Aorta (tissue), 5 donors: Measurements from ENCODE around the gene SH3BGRL3. TPM values are rescaled to one million over a fixed set of nuclear protein-coding genes. Genes with fewer than 3 reads are reported as not detected.
"Not testable (repeated sequence)": the region's sequence is repeated elsewhere in the genome, so short reads cannot be mapped to it uniquely, and the experiment has no call there.

Experiments used
- ATAC-seq: fragments of 200-7000 bp; cut with Tn5 transposase; one replicate; pipeline ENCODE4 v1.9.1; 2022; ENCODE audit warnings: moderate library complexity; ENCODE audit not compliant: low FRiP score
- DNase-seq, 2 donors: peaks; one replicate each; pipeline ENCODE4 v3.0.0-alpha.2; 2020
- H3K27ac ChIP-seq, 2 donors: one replicate each; pipeline ENCODE4 v1.5.1; 2013; ENCODE audit warnings: low read length in 2 of 2, mild to moderate bottlenecking in 2 of 2, moderate library complexity in 2 of 2, control low read depth in 1 of 2, inconsistent platforms in 1 of 2, low read depth in 1 of 2
- H3K27me3 ChIP-seq, 2 donors: one replicate each; pipeline ENCODE4 v1.6.1; 2013; ENCODE audit warnings: control low read depth in 1 of 2, low read length in 1 of 2, mild to moderate bottlenecking in 1 of 2, moderate library complexity in 1 of 2; ENCODE audit not compliant: insufficient read depth in 2 of 2, control insufficient read depth in 1 of 2
- H3K36me3 ChIP-seq, 2 donors: one replicate each; pipeline ENCODE4 v1.6.1; 2013; ENCODE audit warnings: control low read depth in 1 of 2, low read length in 1 of 2, mild to moderate bottlenecking in 1 of 2; ENCODE audit not compliant: insufficient read depth in 2 of 2, control insufficient read depth in 1 of 2
- H3K4me1 ChIP-seq, 2 donors: one replicate each; pipeline ENCODE4 v1.6.1; 2013; ENCODE audit warnings: low read length in 2 of 2, control low read depth in 1 of 2, mild to moderate bottlenecking in 1 of 2, moderate library complexity in 1 of 2; ENCODE audit not compliant: insufficient read depth in 2 of 2, control insufficient read depth in 1 of 2
- H3K4me3 ChIP-seq, 2 donors: one replicate each; pipeline ENCODE4 v1.5.1; 2013; ENCODE audit warnings: low read length in 2 of 2, control low read depth in 1 of 2, mild to moderate bottlenecking in 1 of 2
- H3K9me3 ChIP-seq: one replicate; pipeline ENCODE4 v1.6.1; 2013; ENCODE audit warnings: mild to moderate bottlenecking, low read length; ENCODE audit not compliant: control insufficient read depth
- WGBS, 2 donors: extraction: QIAGEN DNeasy Blood & Tissue Kit; methylation state at CpG; one replicate each; pipeline ENCODE4 v1.1.7; 2013; 5-methylcytosine and 5-hydroxymethylcytosine counted together
- intact Hi-C, 2 donors: fragments of 100-400 bp; cut with DNase I; formaldehyde crosslinking; loops; one replicate each; pipeline versions ENCODE4 v1.14.2 to v1.15.0; 2022
- polyA plus RNA-seq, 2 donors: library from polyadenylated mRNA; stranded (reverse); fragments of 200-250 nt; gene quantifications; one replicate each; pipeline ENCODE4 v1.2.3, GENCODE V29; 2013
- total RNA-seq, 2 donors: library from RNA; stranded (reverse); fragmentation: NEBNext Ultra II Directional; extraction: Animal tissue kit (Norgen Biotek cat#: 25700); gene quantifications; one replicate each; pipeline ENCODE4 v1.2.1, GENCODE V29; 2021
- donor health status: healthy with polysubstance abuse.
- donor health status: Bipolar disorder and iron deficiency.
- donor health status: DM: no; HTN: no; CAD: no.
- donor health status: DM: no; HTN: no; CAD: no.
- donor health status: DM: yes; HTN: yes; CAD: no.

SH3BGRL3 gene
- total and polyA plus RNA-seq, 4 donors, result 160 to 252 (median 226) TPM

GRCh38 chr1:26287811-26288210, 7.9 kb downstream of the SH3BGRL3 start:
- Histone ChIP-seq H3K4me3 (no peak overlapping the region), H3K9me3 (no peaks in the 10 kb centered on the region), H3K27ac (no peak overlapping the region), H3K36me3 (no peaks in the 10 kb centered on the region), H3K27me3 (no peaks in the 10 kb centered on the region), H3K4me1 (no peaks in the 10 kb centered on the region)
- DNase-seq, result no peak
- no peak for ATAC-seq
- intact Hi-C loops, result no loop called here
- 93 to 97% methylated on average over 5 of the region's 5 CpGs for WGBS, 2 donors

- no peak overlapping the region for H3K27ac ChIP-seq
- 61 to 63% methylated on average over 5 of the region's 5 CpGs for WGBS, 2 donors
These were observed 8.5 kb downstream of the SH3BGRL3 start for GRCh38 chr1:26288311-26288941.

GRCh38 chr1:26289158-26290059, 9.5 kb downstream of the SH3BGRL3 start:
- intact Hi-C loops, result no loop called here
- DNase-seq (peak in 1 of 2 donors; percentile 76), ATAC-seq (no peak)
- H3K4me1 ChIP-seq, result no peaks in the 10 kb centered on the region
- H3K4me3 ChIP-seq, result no peak overlapping the region
- H3K36me3 ChIP-seq, result no peaks in the 10 kb centered on the region
- no peaks in the 10 kb centered on the region for H3K9me3 ChIP-seq
- H3K27ac ChIP-seq, result no peak overlapping the region
- WGBS, 2 donors, result 92% methylated on average over 21 of the region's 21 CpGs
- no peaks in the 10 kb centered on the region for H3K27me3 ChIP-seq

More at GRCh38 chr1:26288311-26288941, 8.5 kb downstream of the SH3BGRL3 start:
- no peak overlapping the region for H3K4me3 ChIP-seq
- no peaks in the 10 kb centered on the region for H3K9me3 ChIP-seq
- no peaks in the 10 kb centered on the region for H3K27me3 ChIP-seq
- no peaks in the 10 kb centered on the region for H3K36me3 ChIP-seq
- H3K4me1 ChIP-seq, result no peaks in the 10 kb centered on the region
- intact Hi-C loops, result no loop called here
- ATAC-seq (no peak), DNase-seq (peak in 1 of 2 donors; percentile 45)

GRCh38 chr1:26290122-26290881, 10.4 kb downstream of the SH3BGRL3 start:
- no peaks in the 10 kb centered on the region for H3K4me1 ChIP-seq
- DNase-seq (no peak), ATAC-seq (peak; percentile 8)
- H3K9me3 ChIP-seq, result no peaks in the 10 kb centered on the region
- no peaks in the 10 kb centered on the region for H3K36me3 ChIP-seq
- no peak overlapping the region for H3K4me3 ChIP-seq
- H3K27me3 ChIP-seq, result no peaks in the 10 kb centered on the region
- intact Hi-C loops, result no loop called here
- H3K27ac ChIP-seq, result no peak overlapping the region
- 72 to 79% methylated on average over 11 of the region's 11 CpGs for WGBS, 2 donors

GRCh38 chr1:26290882-26291261, 11.0 kb downstream of the SH3BGRL3 start:
- H3K27me3 ChIP-seq, result no peaks in the 10 kb centered on the region
- no peaks in the 10 kb centered on the region for H3K9me3 ChIP-seq
- ATAC-seq (peak; percentile 17), DNase-seq (no peak)
- intact Hi-C loops, result no loop called here
- H3K27ac ChIP-seq, result no peak overlapping the region
- no peaks in the 10 kb centered on the region for H3K4me1 ChIP-seq
- H3K4me3 ChIP-seq, result no peak overlapping the region
- no peaks in the 10 kb centered on the region for H3K36me3 ChIP-seq
- WGBS, 2 donors, result 78 to 84% methylated on average over 11 of the region's 11 CpGs

GRCh38 chr1:26291433-26291832, 11.5 kb downstream of the SH3BGRL3 start:
- no peak for ATAC-seq
- H3K4me3 ChIP-seq, result no peak overlapping the region
- 91 to 98% methylated on average over 3 of the region's 3 CpGs for WGBS, 2 donors
- H3K9me3 ChIP-seq, result no peaks in the 10 kb centered on the region
- no peaks in the 10 kb centered on the region for H3K36me3 ChIP-seq
- H3K4me1 ChIP-seq, result no peaks in the 10 kb centered on the region
- DNase-seq, result no peak
- intact Hi-C loops, result no loop called here
- H3K27me3 ChIP-seq, result no peaks in the 10 kb centered on the region
- H3K27ac ChIP-seq, result no peak overlapping the region

- intact Hi-C loops, result no loop called here
- H3K36me3 ChIP-seq, result no peaks in the 10 kb centered on the region
- no peaks in the 10 kb centered on the region for H3K27me3 ChIP-seq
- no peak overlapping the region for H3K4me3 ChIP-seq
- ATAC-seq (no peak), DNase-seq (no peak)
- H3K27ac ChIP-seq, result no peak overlapping the region
- H3K4me1 ChIP-seq, result no peaks in the 10 kb centered on the region
- no peaks in the 10 kb centered on the region for H3K9me3 ChIP-seq
- 90 to 91% methylated on average over 4 of the region's 4 CpGs for WGBS, 2 donors
These were observed 12.1 kb downstream of the SH3BGRL3 start for GRCh38 chr1:26291939-26292338.

GRCh38 chr1:26292735-26293134, 12.8 kb downstream of the SH3BGRL3 start:
- DNase-seq, H3K27me3 ChIP-seq, H3K9me3 ChIP-seq, H3K4me3 ChIP-seq, intact Hi-C loops, H3K4me1 ChIP-seq, H3K27ac ChIP-seq, H3K36me3 ChIP-seq, ATAC-seq: not testable (repeated sequence)
- 82 to 90% methylated on average over 5 of the region's 5 CpGs for WGBS, 2 donors
